ENCODE measurements around the gene UNKL.

The UNKL gene

GRCh38 chr16:1366060-1366711 is 48.3 kb downstream of the UNKL start:
- DNase-seq (ENCODE audit: insufficient read length, low spot score) (no peak), FAIRE-seq (no peak)
- no peak for TF ChIP-seq CTCF (IDR thresholded peaks at IDR 0.05; ENCODE audit: insufficient read depth, missing control alignments)

- FAIRE-seq, result no peak
Observed at GRCh38 chr16:1364510-1364909, 50.0 kb downstream of the UNKL start.

GRCh38 chr16:1363501-1364041 is 50.9 kb downstream of the UNKL start:
- peak; percentile 88 for DNase-seq (ENCODE audit: insufficient read length, low spot score)
- FAIRE-seq, result no peak
- TF ChIP-seq CTCF (IDR thresholded peaks at IDR 0.05; ENCODE audit: insufficient read depth, missing control alignments), result peak; percentile 59

More at GRCh38 chr16:1364510-1364909, 50.0 kb downstream of the UNKL start:
- no peak for TF ChIP-seq CTCF (IDR thresholded peaks at IDR 0.05; ENCODE audit: insufficient read depth, missing control alignments)
- no peak for DNase-seq (ENCODE audit: insufficient read length, low spot score)

- TF ChIP-seq CTCF (IDR thresholded peaks at IDR 0.05; ENCODE audit: insufficient read depth, missing control alignments), result no peak
- FAIRE-seq (no peak), DNase-seq (ENCODE audit: insufficient read length, low spot score) (no peak)
Observed at GRCh38 chr16:1362807-1363206, 51.7 kb downstream of the UNKL start.

GRCh38 chr16:1361685-1362360 is 52.7 kb downstream of the UNKL start:
- FAIRE-seq (no peak), DNase-seq (ENCODE audit: insufficient read length, low spot score) (no peak)
- TF ChIP-seq CTCF (IDR thresholded peaks at IDR 0.05; ENCODE audit: insufficient read depth, missing control alignments), result no peak

GRCh38 chr16:1357906-1358566 is 56.5 kb downstream of the UNKL start:
- FAIRE-seq (no peak), DNase-seq (ENCODE audit: insufficient read length, low spot score) (no peak)
- no peak for TF ChIP-seq CTCF (IDR thresholded peaks at IDR 0.05; ENCODE audit: insufficient read depth, missing control alignments)
